GM18873 (cell line): Measurements from ENCODE around the gene TNIP1.

Experiments used
- ATAC-seq: cut with Tn5 transposase; IDR thresholded peaks from one replicate; pipeline ENCODE4 v1.9.1; 2021; ENCODE audit warnings: mild to moderate bottlenecking, moderate library complexity, moderate number of reproducible peaks; ENCODE audit not compliant: unreplicated experiment, low FRiP score

Gene TNIP1

GRCh38 chr5:151068433-151069197 lies 12.2 kb downstream of the TNIP1 start:
- peak; percentile 54 for ATAC-seq

GRCh38 chr5:151067632-151068432 lies 13.0 kb downstream of the TNIP1 start:
- no peak for ATAC-seq

GRCh38 chr5:151066920-151067319 lies 13.9 kb downstream of the TNIP1 start:
- ATAC-seq = no peak

GRCh38 chr5:151065609-151066008 lies 15.2 kb downstream of the TNIP1 start:
- ATAC-seq = no peak

GRCh38 chr5:151064916-151065499 lies 15.8 kb downstream of the TNIP1 start:
- ATAC-seq = no peak

GRCh38 chr5:151063142-151063989 lies 17.5 kb downstream of the TNIP1 start:
- ATAC-seq = no peak

DNA sequence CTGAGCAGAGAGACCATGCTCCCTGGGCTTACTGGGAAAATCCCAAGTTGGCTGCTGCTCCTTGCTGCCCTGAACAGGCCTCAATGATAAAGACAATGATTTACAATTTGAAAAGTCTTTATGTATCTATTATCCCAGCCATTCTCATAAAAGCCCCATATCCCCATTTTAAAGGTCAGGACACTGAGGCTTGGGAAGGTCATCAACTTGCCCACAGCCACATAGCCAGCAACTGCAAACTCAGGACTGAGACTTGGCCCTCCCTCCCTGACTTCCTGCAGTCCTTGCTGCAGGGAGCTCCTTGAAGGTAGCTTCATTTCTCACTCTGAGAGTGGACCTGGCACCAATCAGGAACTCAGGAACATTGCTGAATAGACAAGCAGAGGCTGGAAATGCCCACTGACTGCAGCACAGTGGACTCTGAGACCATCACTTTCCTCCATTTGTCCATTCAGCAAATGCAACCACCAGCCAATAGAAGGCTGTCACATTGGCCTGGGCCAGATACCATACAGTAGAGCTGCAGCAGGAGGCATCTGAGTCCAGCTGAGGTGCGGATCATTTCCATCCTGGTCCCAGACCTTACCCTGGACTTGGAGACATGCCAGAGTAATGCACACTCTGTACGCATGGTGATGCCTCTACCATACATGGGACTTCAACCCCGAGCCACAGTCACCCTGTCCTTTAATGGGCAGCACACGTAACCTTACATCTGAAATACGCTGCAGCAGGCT lies 18.3 kb downstream of the TNIP1 start:
- ATAC-seq = no peak

DNA sequence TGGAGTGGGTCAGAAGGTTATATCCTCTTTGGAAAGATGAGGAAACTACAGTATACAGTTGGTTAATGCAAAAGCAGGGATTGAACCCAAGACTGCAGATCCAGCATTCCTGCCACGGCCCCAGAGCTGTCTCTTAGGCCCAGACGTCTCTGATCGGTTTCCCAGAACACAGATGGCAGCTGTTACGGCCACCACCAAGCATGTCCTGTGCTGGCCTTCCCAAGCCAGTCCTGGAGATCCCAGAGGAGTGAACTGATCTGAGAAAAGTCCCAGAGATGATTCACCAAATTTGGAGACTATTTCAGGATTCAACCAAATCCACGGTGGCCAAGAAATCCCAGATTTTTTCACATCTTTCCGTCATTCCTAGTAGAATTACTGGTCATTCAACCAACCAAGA lies 20.1 kb downstream of the TNIP1 start:
- ATAC-seq = no peak

DNA sequence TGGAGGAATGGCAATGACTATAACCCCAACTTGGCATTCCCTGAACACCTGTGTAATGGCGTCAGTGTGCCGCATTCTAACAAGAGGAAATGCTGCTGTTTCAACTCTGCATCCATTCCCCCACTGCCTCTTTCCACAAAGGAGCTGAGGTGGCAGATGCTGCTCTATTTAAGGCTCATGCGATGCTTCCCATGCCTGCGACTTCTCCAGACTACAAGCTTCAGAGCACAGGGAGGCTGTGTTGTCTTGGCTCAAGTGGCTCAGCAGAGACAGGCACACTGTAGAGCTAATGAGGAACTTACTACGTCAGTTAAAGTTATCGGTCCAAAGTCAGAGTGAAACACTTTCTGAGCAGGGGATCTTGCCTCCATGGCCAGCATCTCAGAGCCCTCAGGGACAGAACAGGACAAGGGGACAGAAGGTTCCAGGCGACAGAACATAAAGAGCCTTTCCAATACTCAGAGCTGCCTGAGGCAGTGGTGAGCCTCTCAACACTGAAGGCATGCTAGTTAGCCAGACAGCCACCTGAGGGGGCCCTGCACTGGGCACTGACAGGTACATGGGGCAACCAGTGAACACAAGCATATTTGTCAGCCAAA lies 21.8 kb downstream of the TNIP1 start:
- ATAC-seq = no peak

DNA sequence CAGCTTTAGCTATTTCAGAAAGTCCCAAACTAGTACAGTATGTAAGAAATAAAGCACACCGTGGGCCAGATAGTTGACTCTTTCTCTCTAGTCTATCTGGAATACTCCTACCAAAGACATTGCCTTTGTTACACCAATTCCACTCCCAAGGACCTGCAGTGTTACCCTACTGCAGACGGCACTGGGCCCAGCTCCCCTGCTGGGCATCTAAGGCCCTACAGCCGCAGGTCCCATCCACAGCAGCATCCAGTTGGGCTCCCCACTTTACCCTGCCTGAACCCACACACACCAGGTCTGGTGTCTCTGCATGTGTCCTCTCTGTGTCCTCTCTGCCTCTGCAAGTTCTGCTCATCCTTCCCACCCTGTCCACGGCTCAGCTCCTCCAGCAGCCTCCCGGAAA lies 22.5 kb downstream of the TNIP1 start:
- no peak for ATAC-seq

DNA sequence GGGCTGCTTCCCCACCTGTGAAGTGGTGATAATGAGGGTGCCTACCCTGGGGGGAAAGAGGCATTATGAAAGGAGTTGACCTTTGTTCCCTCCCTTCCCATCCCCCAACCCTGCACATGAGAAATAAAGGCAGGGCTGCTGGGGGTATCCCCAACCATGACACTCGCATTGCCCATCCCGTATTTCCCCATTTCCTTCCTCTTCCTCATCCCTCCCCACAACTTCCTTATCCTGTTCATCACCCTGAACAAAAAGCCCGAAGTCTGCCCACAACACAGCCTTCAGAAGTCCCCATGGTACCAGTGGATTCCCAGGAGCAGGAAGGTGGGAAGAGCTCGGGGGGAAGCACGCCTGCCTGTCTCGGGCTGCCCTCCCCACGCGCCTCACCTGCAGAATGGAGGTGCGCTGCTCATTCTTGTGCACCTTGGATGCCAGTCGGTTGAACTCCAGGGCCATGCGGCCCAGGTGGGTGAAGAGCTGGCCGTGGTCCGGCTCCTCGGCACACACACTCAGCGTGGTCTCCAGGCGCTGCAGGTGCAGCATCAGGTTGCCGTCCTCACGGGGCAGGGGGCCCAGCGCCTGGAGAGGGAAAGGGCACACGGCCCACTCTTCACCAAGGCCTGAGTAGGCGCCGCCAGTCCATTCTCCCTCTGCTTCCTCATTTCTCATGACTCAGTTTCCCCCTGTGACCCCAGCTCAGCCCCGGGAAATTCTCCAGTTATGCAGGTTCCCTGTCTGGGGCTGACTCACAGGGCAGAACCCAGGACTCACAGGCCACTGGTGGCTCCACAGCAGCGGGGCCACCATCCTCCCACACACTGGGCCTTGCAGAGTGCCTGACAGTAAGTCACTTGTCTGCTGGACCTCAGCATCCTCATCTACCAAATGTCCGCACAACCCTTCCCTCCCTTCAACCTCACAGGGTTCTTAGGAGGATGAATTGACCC lies 24.2 kb downstream of the TNIP1 start:
- ATAC-seq = no peak

GRCh38 chr5:151055336-151055735 lies 25.5 kb downstream of the TNIP1 start:
- no peak for ATAC-seq

GRCh38 chr5:151054709-151055108 lies 26.1 kb downstream of the TNIP1 start:
- no peak for ATAC-seq

- ATAC-seq = no peak
Observed at GRCh38 chr5:151053796-151054462, 26.9 kb downstream of the TNIP1 start.

GRCh38 chr5:151052836-151053235 lies 28.0 kb downstream of the TNIP1 start:
- ATAC-seq = no peak

DNA sequence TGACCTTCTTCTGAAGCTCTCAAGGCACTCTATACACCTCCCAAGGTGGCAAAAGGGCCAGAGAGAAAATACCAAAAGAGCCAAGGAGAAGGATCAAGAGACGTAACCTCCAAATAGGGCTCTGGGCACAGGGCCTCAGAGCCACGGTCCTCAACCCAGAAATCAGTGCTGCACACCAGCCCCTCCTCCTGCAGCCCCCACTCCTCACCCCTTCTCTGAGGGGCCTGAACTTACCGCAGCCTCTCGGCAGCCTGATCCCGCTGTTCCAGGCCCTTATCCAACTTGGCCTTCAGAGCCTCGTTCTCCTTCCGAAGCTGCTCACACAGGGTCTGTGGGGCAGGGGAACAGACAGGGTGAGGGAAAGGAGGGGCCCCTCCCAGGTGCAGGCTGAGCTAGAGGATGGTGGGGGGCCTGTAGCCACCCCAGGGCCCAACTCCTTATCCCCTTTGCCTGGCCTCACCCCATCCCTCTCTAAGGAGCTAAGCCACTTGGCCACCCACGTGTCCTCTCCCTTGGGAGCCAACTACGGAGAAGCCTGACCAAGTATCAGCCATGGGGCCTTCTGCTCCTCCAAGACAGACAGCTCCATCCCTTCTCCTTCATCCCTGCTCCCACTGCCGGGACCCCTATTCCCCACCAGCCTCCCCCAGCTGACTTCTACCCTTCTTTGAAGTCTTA lies 28.8 kb downstream of the TNIP1 start:
- ATAC-seq = no peak
